Heart left ventricle (tissue), 16 donors: ENCODE data around the gene COCH. TPM values are rescaled to one million over a fixed set of nuclear protein-coding genes. Genes with fewer than 3 reads are reported as not detected.

Source experiments
- ATAC-seq, 4 donors: fragments of 200-7000 bp; cut with Tn5 transposase; one replicate each; pipeline ENCODE4 v1.9.1; 2020 to 2022; ENCODE audit warnings: moderate library complexity in 4 of 4, mild to moderate bottlenecking in 3 of 4, moderate number of reproducible peaks in 1 of 4
- DNase-seq, 5 donors: peaks; one replicate each; pipeline ENCODE4 v3.0.0-alpha.2; 2020
- H3K27ac ChIP-seq, 12 donors: fragments of 200-600 bp; sonication (generic) in 4 of 12; one replicate each; pipeline versions ENCODE4 v1.5.0 to v1.8.0; 2016 to 2022; ENCODE audit warnings: mild to moderate bottlenecking in 2 of 12
- H3K27me3 ChIP-seq, 9 donors: fragments of 200-600 bp; sonication (generic) in 2 of 9; one replicate each; pipeline versions ENCODE4 v1.5.1 to v1.8.0; 2016 to 2022; ENCODE audit warnings: mild to moderate bottlenecking in 3 of 9
- H3K36me3 ChIP-seq, 9 donors: fragments of 200-600 bp; sonication (generic) in 2 of 9; one replicate each; pipeline versions ENCODE4 v1.5.0 to v1.8.0; 2018 to 2022; ENCODE audit warnings: mild to moderate bottlenecking in 2 of 9
- H3K4me1 ChIP-seq, 12 donors: fragments of 200-600 bp; sonication (generic) in 4 of 12; one replicate each; pipeline versions ENCODE4 v1.5.0 to v1.8.0; 2016 to 2022; ENCODE audit warnings: mild to moderate bottlenecking in 3 of 12
- H3K4me3 ChIP-seq, 12 donors: fragments of 200-600 bp; sonication (generic) in 4 of 12; one replicate each; pipeline versions ENCODE4 v1.5.0 to v1.8.0; 2017 to 2022; ENCODE audit warnings: mild to moderate bottlenecking in 9 of 12, moderate library complexity in 4 of 12
- H3K9me3 ChIP-seq, 12 donors: fragments of 200-600 bp; sonication (generic) in 4 of 12; one replicate each; pipeline versions ENCODE4 v1.5.0 to v1.8.0; 2016 to 2022; ENCODE audit warnings: mild to moderate bottlenecking in 1 of 12
- POLR2A ChIP-seq, 2 donors: fragments of 450-650 bp; IDR thresholded peaks; one replicate each; pipeline ENCODE4 v1.6.1; 2017; ENCODE audit warnings: antibody characterized with exemption in 2 of 2, mild to moderate bottlenecking in 2 of 2, moderate library complexity in 2 of 2
- WGBS, 4 donors: extraction: QIAGEN DNeasy Blood & Tissue Kit in 2 of 4; methylation state at CpG; one replicate each; pipeline versions ENCODE4 v1.1.5 to v1.1.7; 2013 to 2018; 5-methylcytosine and 5-hydroxymethylcytosine counted together
- intact Hi-C, 10 donors: fragments of 100-400 bp; cut with DNase I; formaldehyde crosslinking; loops; one replicate each; pipeline versions ENCODE4 v1.11.1 to v1.14.2; 2022
- polyA plus RNA-seq, 2 donors: library from polyadenylated mRNA; stranded (reverse); fragments of 200-250 nt; gene quantifications; one replicate each; pipeline ENCODE4 v1.2.3, GENCODE V29; 2013
- total RNA-seq, 9 donors: library from RNA; depleted of rRNA in 2 of 9; stranded (reverse); fragments of >200 nt in 2 of 9; fragmentation: NEBNext Ultra II Directional in 3 of 9; extraction: Animal tissue kit (Norgen Biotek cat#: 25700) in 3 of 9; gene quantifications; one replicate each; pipeline versions ENCODE4 v1.1.0 to v1.2.4, GENCODE V29; 2016 to 2023
- TF ChIP-seq, protein P1 (sequence below), 12 donors: fragments of 200-600 bp; sonication (generic) in 4 of 12; IDR thresholded peaks; one replicate each; pipeline versions ENCODE4 v1.5.0 to v1.8.0; 2018 to 2022; ENCODE audit warnings: antibody characterized with exemption in 12 of 12, mild to moderate bottlenecking in 5 of 12
- donor health status: ischemic (EF 13 %, LVEDD 7.1; RV severe dilation, severe dysfunction).
- donor health status: healthy with polysubstance abuse.
- donor health status: DM: no; HTN: yes; CAD: no.
- donor health status: DM: no; HTN: no; CAD: no.
- donor health status: ischemic (EF 25% LVEDD 6.9; RV normal size, moderate dysfunction).
- donor health status: ischemic (EF 25% LVEDD 5.7; RV mildly dilated, moderate dysfunction).
- donor health status: healthy.
- donor health status: DM: yes; HTN: yes; CAD: no.
- donor health status: ischemic (EF 35%, LVEDD 5.7; RV mildly dilated, moderate dysfunction).
- donor health status: nonischemic (EF 11% LVEDD 7.7; RV severe dilation, severe dysfunction).
- donor health status: DM: yes; HTN: yes; CAD: no.
- donor health status: PGD.
- donor health status: ischemic (EF 29% LVEDD 5.4; RV normal size, mild dysfunction).
- donor health status: nonischemic (EF 23%, LVEDD 6.1; RV moderate dilation, normal function).

COCH gene
- total and polyA plus RNA-seq, 11 donors = 0.23 to 1.6 (median 0.65) TPM

DNA sequence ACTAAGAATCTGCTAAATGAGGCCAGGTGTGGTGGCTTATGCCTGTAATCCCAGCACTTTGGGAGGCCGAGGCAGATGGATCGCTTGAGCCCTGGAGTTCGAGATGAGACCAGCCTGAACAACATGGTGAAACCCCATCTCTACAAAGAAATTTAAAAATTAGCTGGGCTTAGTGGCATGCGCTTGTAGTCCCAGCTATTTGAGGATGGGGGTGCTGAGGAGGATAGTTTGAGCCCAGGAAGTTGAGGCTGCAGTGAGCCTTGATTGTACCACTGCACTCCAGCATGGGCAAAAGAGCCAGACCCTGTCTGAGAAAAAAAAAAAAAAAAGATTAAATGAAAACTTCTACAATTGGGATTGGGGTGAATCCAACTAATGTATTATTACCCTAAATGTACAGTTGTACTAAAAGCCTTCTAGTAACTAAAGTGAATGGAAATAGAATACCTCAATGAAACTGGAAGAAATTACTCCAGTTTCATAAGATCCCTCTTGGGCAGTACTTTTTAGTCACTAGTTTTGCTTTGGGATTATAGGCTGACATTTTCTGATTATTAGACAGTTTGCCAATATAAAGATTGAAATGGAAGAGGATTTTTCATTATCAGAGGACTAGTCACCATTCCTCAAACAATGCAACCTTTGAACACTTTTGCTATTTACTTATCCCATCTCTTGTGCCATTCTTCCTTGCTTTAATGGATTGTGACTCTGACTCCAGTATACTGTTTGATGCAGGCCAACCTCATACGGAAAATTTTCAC is 14.3 kb downstream of the COCH start:
- peaks cover 0 to 13% (median 0%) of the 10 kb centered on the region in 9 donors for H3K36me3 ChIP-seq
- no peaks in the 10 kb centered on the region for H3K4me1 ChIP-seq
- H3K27me3 ChIP-seq = no peaks in the 10 kb centered on the region
- no peak overlapping the region for H3K27ac ChIP-seq
- 95 to 98% (median 96%) methylated on average over 5 of the region's 5 CpGs for WGBS, 4 donors
- peak in 1 of 4 donors; percentile 7 for ATAC-seq
- TF ChIP-seq, protein P1, sequence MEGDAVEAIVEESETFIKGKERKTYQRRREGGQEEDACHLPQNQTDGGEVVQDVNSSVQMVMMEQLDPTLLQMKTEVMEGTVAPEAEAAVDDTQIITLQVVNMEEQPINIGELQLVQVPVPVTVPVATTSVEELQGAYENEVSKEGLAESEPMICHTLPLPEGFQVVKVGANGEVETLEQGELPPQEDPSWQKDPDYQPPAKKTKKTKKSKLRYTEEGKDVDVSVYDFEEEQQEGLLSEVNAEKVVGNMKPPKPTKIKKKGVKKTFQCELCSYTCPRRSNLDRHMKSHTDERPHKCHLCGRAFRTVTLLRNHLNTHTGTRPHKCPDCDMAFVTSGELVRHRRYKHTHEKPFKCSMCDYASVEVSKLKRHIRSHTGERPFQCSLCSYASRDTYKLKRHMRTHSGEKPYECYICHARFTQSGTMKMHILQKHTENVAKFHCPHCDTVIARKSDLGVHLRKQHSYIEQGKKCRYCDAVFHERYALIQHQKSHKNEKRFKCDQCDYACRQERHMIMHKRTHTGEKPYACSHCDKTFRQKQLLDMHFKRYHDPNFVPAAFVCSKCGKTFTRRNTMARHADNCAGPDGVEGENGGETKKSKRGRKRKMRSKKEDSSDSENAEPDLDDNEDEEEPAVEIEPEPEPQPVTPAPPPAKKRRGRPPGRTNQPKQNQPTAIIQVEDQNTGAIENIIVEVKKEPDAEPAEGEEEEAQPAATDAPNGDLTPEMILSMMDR (IDR thresholded peaks at IDR 0.05) = no peak
- TF ChIP-seq POLR2A (IDR thresholded peaks at IDR 0.05) = no peak
- no peak overlapping the region for H3K4me3 ChIP-seq
- intact Hi-C loops = no loop called here
- H3K9me3 ChIP-seq = no peaks in the 10 kb centered on the region
- no peak for DNase-seq

DNA sequence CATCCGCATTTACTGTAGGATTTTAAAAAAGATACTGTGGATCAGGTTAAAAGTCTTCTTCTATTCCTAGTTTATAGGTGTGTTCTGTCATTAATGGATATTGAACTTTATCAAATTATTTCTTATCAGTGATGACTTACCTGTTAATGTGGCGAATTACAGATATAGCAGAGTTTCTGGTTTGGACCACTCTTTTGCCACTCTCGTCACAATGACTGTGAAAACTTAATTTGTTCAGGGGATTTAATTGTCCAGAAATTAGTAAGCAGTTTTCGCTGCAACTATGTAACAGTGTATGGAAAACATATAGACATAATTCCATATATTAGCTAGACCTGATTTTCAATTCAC is 14.9 kb downstream of the COCH start:
- intact Hi-C loops = no loop called here
- Histone ChIP-seq H3K27ac (no peak overlapping the region), H3K4me3 (no peak overlapping the region), H3K27me3 (no peaks in the 10 kb centered on the region), H3K36me3 (peaks cover 0 to 19% (median 2%) of the 10 kb centered on the region in 9 donors), H3K4me1 (no peaks in the 10 kb centered on the region), H3K9me3 (no peaks in the 10 kb centered on the region)
- no peak for TF ChIP-seq POLR2A (IDR thresholded peaks at IDR 0.05)
- TF ChIP-seq, protein P1 (IDR thresholded peaks at IDR 0.05) = no peak
- DNase-seq (no peak), ATAC-seq (no peak)
- WGBS, 4 donors = 74 to 87% (median 75%) methylated on average over 4 of the region's 4 CpGs

DNA sequence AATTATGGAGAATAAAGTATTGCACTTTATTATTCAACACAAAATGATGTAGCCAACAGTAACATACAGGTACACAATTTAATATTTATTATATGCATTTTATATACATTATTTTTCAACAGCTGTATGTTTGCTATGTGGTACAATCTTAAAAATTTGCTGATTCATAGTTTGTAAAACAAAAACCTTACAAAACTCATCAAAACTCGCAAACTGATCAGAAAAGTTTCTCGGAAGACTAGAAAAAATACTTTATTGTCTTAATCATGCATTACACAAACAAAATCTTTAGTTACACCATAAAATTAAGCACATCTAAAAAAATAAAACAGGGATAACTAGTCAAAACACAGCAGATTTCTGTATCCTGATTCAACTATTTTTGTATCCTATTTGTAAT is 19.5 kb downstream of the COCH start:
- Histone ChIP-seq H3K27me3 (no peaks in the 10 kb centered on the region), H3K9me3 (no peaks in the 10 kb centered on the region), H3K4me3 (no peak overlapping the region), H3K4me1 (peaks cover 0 to 5% (median 0%) of the 10 kb centered on the region in 12 donors), H3K36me3 (peaks cover 0 to 45% (median 24%) of the 10 kb centered on the region in 9 donors), H3K27ac (no peak overlapping the region)
- intact Hi-C loops = no loop called here
- DNase-seq = no peak
- ATAC-seq = no peak
- TF ChIP-seq, protein P1 (IDR thresholded peaks at IDR 0.05) = no peak
- no peak for TF ChIP-seq POLR2A (IDR thresholded peaks at IDR 0.05)
- WGBS, 4 donors = 95 to 99% (median 96%) methylated on average over 2 of the region's 2 CpGs

DNA sequence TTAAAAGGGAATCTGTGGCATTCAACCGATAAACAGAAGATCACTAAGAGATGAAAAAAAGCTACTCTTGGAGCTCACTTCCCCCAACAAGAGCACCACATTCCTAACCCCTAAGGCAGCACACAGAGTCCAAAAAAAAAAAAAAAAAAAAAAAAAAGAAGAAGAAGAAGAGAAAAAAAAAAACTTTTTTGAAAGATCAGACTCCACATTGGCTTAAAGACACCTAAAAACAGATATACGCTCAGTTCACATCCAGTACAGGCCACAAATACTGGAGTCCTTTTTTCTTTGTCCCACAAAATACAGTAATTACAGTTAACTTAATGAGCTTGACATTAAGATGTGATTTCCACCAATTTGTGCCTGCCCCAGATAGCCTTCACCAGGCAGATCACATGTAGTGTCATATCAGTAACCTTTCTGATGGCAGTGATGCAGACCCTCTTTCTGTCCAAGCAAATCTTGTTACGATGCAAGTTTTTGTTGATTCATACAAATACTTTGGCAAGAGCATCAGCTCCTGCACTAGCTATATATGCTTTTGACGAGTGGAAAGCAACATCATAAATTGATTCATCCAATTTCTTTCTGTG is 20.7 kb downstream of the COCH start:
- Histone ChIP-seq H3K9me3 (no peaks in the 10 kb centered on the region), H3K4me1 (peaks cover 0 to 5% (median 0%) of the 10 kb centered on the region in 12 donors), H3K27me3 (no peaks in the 10 kb centered on the region), H3K4me3 (no peak overlapping the region), H3K36me3 (peaks cover 0 to 57% (median 33%) of the 10 kb centered on the region in 9 donors), H3K27ac (no peak overlapping the region)
- no peak for ATAC-seq
- intact Hi-C loops = no loop called here
- TF ChIP-seq POLR2A (IDR thresholded peaks at IDR 0.05) = no peak
- TF ChIP-seq, protein P1 (IDR thresholded peaks at IDR 0.05) = no peak
- DNase-seq = no peak
- WGBS, 4 donors = 93 to 94% (median 94%) methylated on average over 4 of the region's 4 CpGs
